Sciatic nerve (tissue), 2 donors: ENCODE results near the gene POU3F1. TPM values are rescaled to one million over a fixed set of nuclear protein-coding genes. Genes with fewer than 3 reads are reported as not detected.

Experiments
- ATAC-seq: fragments of 200-7000 bp; cut with Tn5 transposase; one replicate; pipeline ENCODE4 v1.9.1; 2020; ENCODE audit warnings: mild to moderate bottlenecking, moderate library complexity
- DNase-seq: peaks from one replicate; pipeline ENCODE4 v3.0.0-alpha.2; 2020; ENCODE audit warnings: low spot score
- intact Hi-C: fragments of 100-400 bp; cut with DNase I; formaldehyde crosslinking; loops from one replicate; pipeline ENCODE4 v1.14.2; 2022
- total RNA-seq: library from RNA; stranded (reverse); fragmentation: NEBNext Ultra II Directional; extraction: Animal tissue kit (Norgen Biotek cat#: 25700); gene quantifications from one replicate; pipeline ENCODE4 v1.2.1, GENCODE V29; 2021
- donor health status: DM: no; HTN: no; CAD: no.
- donor health status: DM: no; HTN: no; CAD: no.

The POU3F1 gene
- total RNA-seq, 1 donor from 2014 or later = 19.1 TPM

GRCh38 chr1:38053416-38054091, 7.0 kb upstream of the POU3F1 start:
- intact Hi-C loops = no loop called here
- DNase-seq (no peak), ATAC-seq (no peak)

- ATAC-seq (no peak), DNase-seq (no peak)
- intact Hi-C loops = no loop called here
Measured at GRCh38 chr1:38052750-38053415, 6.3 kb upstream of the POU3F1 start.

GRCh38 chr1:38051079-38051543, 4.5 kb upstream of the POU3F1 start:
- ATAC-seq = no peak
- DNase-seq = no peak
- intact Hi-C loops = no loop called here

GRCh38 chr1:38050397-38051078, 3.9 kb upstream of the POU3F1 start:
- no peak for ATAC-seq
- intact Hi-C loops = no loop called here
- DNase-seq = no peak

- intact Hi-C loops = no loop called here
- DNase-seq (no peak), ATAC-seq (peak; percentile 41)
Measured at GRCh38 chr1:38047603-38048141, 1.1 kb upstream of the POU3F1 start.

GRCh38 chr1:38046884-38047602, 450 bp upstream of the POU3F1 start:
- DNase-seq = peak; percentile 92
- ATAC-seq = peak; percentile 95
- intact Hi-C loops = no loop called here

GRCh38 chr1:38045401-38046332, 926 bp downstream of the POU3F1 start:
- DNase-seq = no peak
- intact Hi-C loops = no loop called here
- ATAC-seq = no peak

- ATAC-seq (no peak), DNase-seq (no peak)
- intact Hi-C loops = loop anchor here (5.0 kb wide), 1 partner anchor 1282 kb away; no protein-coding TSS in a partner anchor
Measured at GRCh38 chr1:38044221-38045215, 2.1 kb downstream of the POU3F1 start.

- no peak for ATAC-seq
- DNase-seq = no peak
- intact Hi-C loops = loop anchor here (5.0 kb wide), 1 partner anchor 1281 kb away; no protein-coding TSS in a partner anchor
Measured at GRCh38 chr1:38043036-38043747, 3.4 kb downstream of the POU3F1 start.

GRCh38 chr1:38041936-38042834, 4.4 kb downstream of the POU3F1 start:
- no peak for DNase-seq
- ATAC-seq = no peak
- intact Hi-C loops = loop anchor here (5.0 kb wide), 1 partner anchor 1280 kb away; no protein-coding TSS in a partner anchor

GRCh38 chr1:38039331-38040088, 7.1 kb downstream of the POU3F1 start:
- DNase-seq (no peak), ATAC-seq (peak; percentile 37)
- intact Hi-C loops = loop anchor here (5.0 kb wide), 1 partner anchor 1277 kb away; no protein-coding TSS in a partner anchor

- DNase-seq (no peak), ATAC-seq (no peak)
- intact Hi-C loops = no loop called here
Measured at GRCh38 chr1:38038861-38039260, 7.7 kb downstream of the POU3F1 start.

- no peak for DNase-seq
- intact Hi-C loops = no loop called here
- ATAC-seq = no peak
Measured at GRCh38 chr1:38037221-38037939, 9.2 kb downstream of the POU3F1 start.

GRCh38 chr1:38034871-38035270, 11.7 kb downstream of the POU3F1 start:
- DNase-seq = peak; percentile 71
- intact Hi-C loops = no loop called here
- peak; percentile 38 for ATAC-seq
